NOMO-1 treated with dmso at 0.1 percent for 144 hours (cell line): ENCODE measurements around the gene PLAAT2.
"Not testable (repeated sequence)": the region's sequence is repeated elsewhere in the genome, so short reads cannot be mapped to it uniquely, and the experiment has no call there.

ENCODE experiments used
- DNase-seq: peaks from one replicate; lab custom pipeline; 2025; ENCODE audit not compliant: unreplicated experiment; lab: John Stamatoyannopoulos, UW

Gene PLAAT2

GRCh38 chr11:63563201-63564055 lies at the start of gene PLAAT2:
Gene PLAAT2 (minus strand): TSS chr11:63563379. CDS start chr11:63563324, 55 bp downstream.
- no peak for DNase-seq

- no peak for DNase-seq
These were observed 49.0 kb upstream of the PLAAT2 start for GRCh38 chr11:63612181-63612580.

GRCh38 chr11:63611395-63611747 lies 48.2 kb upstream of the PLAAT2 start:
- no peak for DNase-seq

- no peak for DNase-seq
These were observed 47.6 kb upstream of the PLAAT2 start for GRCh38 chr11:63610604-63611394.

GRCh38 chr11:63609971-63610580 lies 46.9 kb upstream of the PLAAT2 start:
- DNase-seq, result no peak

GRCh38 chr11:63609536-63609935 lies 46.4 kb upstream of the PLAAT2 start:
- no peak for DNase-seq

- DNase-seq, result no peak
These were observed 45.5 kb upstream of the PLAAT2 start for GRCh38 chr11:63608353-63609345.

GRCh38 chr11:63603180-63603518 lies 40.0 kb upstream of the PLAAT2 start:
- DNase-seq, result no peak

GRCh38 chr11:63602290-63603179 lies 39.4 kb upstream of the PLAAT2 start:
- not testable (repeated sequence) for DNase-seq

- no peak for DNase-seq
These were observed 36.3 kb upstream of the PLAAT2 start for GRCh38 chr11:63599211-63600122.

- DNase-seq, result no peak
These were observed 35.4 kb upstream of the PLAAT2 start for GRCh38 chr11:63598556-63598955.

GRCh38 chr11:63595296-63595695 lies 32.1 kb upstream of the PLAAT2 start:
- no peak for DNase-seq

GRCh38 chr11:63592975-63593395 lies 29.8 kb upstream of the PLAAT2 start:
- DNase-seq, result no peak

GRCh38 chr11:63590024-63590788 lies 27.0 kb upstream of the PLAAT2 start:
- no peak for DNase-seq

- DNase-seq, result no peak
These were observed 25.8 kb upstream of the PLAAT2 start for GRCh38 chr11:63589000-63589399.

- no peak for DNase-seq
These were observed 23.4 kb upstream of the PLAAT2 start for GRCh38 chr11:63586451-63587166.

GRCh38 chr11:63583357-63583677 lies 20.1 kb upstream of the PLAAT2 start:
- no peak for DNase-seq
